Measurements from ENCODE around the gene GYG2.
"Not testable (repeated sequence)": the region's sequence is repeated elsewhere in the genome, so short reads cannot be mapped to it uniquely, and the experiment has no call there.

The GYG2 gene

GRCh38 chrX:2913118-2913517 is 84.4 kb downstream of the GYG2 start:
- H3K27me3 Mint-ChIP-seq (ENCODE audit: low read depth, poor library complexity): no peaks in the 10 kb centered on the region
- no peak for DNase-seq
- H3K4me1 Mint-ChIP-seq: peaks cover 16% of the 10 kb centered on the region
- peaks cover 70% of the 10 kb centered on the region for H3K36me3 Mint-ChIP-seq (ENCODE audit: low read depth)
- no peak overlapping the region for H3K27ac Mint-ChIP-seq
- H3K4me3 Mint-ChIP-seq: no peak overlapping the region
- TF ChIP-seq, protein P1, sequence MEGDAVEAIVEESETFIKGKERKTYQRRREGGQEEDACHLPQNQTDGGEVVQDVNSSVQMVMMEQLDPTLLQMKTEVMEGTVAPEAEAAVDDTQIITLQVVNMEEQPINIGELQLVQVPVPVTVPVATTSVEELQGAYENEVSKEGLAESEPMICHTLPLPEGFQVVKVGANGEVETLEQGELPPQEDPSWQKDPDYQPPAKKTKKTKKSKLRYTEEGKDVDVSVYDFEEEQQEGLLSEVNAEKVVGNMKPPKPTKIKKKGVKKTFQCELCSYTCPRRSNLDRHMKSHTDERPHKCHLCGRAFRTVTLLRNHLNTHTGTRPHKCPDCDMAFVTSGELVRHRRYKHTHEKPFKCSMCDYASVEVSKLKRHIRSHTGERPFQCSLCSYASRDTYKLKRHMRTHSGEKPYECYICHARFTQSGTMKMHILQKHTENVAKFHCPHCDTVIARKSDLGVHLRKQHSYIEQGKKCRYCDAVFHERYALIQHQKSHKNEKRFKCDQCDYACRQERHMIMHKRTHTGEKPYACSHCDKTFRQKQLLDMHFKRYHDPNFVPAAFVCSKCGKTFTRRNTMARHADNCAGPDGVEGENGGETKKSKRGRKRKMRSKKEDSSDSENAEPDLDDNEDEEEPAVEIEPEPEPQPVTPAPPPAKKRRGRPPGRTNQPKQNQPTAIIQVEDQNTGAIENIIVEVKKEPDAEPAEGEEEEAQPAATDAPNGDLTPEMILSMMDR (IDR thresholded peaks at IDR 0.05): peak; percentile 12
- H3K9me3 Mint-ChIP-seq: peaks cover 20% of the 10 kb centered on the region

GRCh38 chrX:2917767-2918166 is 89.0 kb downstream of the GYG2 start:
- H3K4me1 Mint-ChIP-seq: peaks cover 28% of the 10 kb centered on the region
- H3K36me3 Mint-ChIP-seq (ENCODE audit: low read depth): peaks cover 90% of the 10 kb centered on the region
- TF ChIP-seq, protein P1 (IDR thresholded peaks at IDR 0.05): no peak
- no peak overlapping the region for H3K4me3 Mint-ChIP-seq
- peaks cover 21% of the 10 kb centered on the region for H3K9me3 Mint-ChIP-seq
- no peak for DNase-seq
- H3K27ac Mint-ChIP-seq: no peak overlapping the region
- no peaks in the 10 kb centered on the region for H3K27me3 Mint-ChIP-seq (ENCODE audit: low read depth, poor library complexity)

- peaks cover 82% of the 10 kb centered on the region for H3K36me3 Mint-ChIP-seq (ENCODE audit: low read depth)
- H3K27me3 Mint-ChIP-seq (ENCODE audit: low read depth, poor library complexity): no peaks in the 10 kb centered on the region
- peaks cover 15% of the 10 kb centered on the region for H3K4me1 Mint-ChIP-seq
- H3K4me3 Mint-ChIP-seq: no peak overlapping the region
- TF ChIP-seq, protein P1 (IDR thresholded peaks at IDR 0.05): no peak
- H3K27ac Mint-ChIP-seq: no peak overlapping the region
- DNase-seq: no peak
- H3K9me3 Mint-ChIP-seq: peaks cover 15% of the 10 kb centered on the region
Measured at GRCh38 chrX:2921193-2921592, 92.5 kb downstream of the GYG2 start.

GRCh38 chrX:2921750-2922149 is 93.0 kb downstream of the GYG2 start:
- TF ChIP-seq, protein P1 (IDR thresholded peaks at IDR 0.05): no peak
- DNase-seq: no peak
- Mint-ChIP-seq H3K4me1 (peaks cover 20% of the 10 kb centered on the region), H3K9me3 (peaks cover 14% of the 10 kb centered on the region), H3K4me3 (no peak overlapping the region), H3K36me3 (ENCODE audit: low read depth) (peaks cover 79% of the 10 kb centered on the region), H3K27ac (peak overlapping the region; percentile 53), H3K27me3 (ENCODE audit: low read depth, poor library complexity) (no peaks in the 10 kb centered on the region)

GRCh38 chrX:2924151-2924550 is 95.4 kb downstream of the GYG2 start:
- H3K27me3 Mint-ChIP-seq (ENCODE audit: low read depth, poor library complexity): peaks cover 2% of the 10 kb centered on the region
- H3K27ac Mint-ChIP-seq: no peak overlapping the region
- no peak overlapping the region for H3K4me3 Mint-ChIP-seq
- H3K36me3 Mint-ChIP-seq (ENCODE audit: low read depth): peaks cover 63% of the 10 kb centered on the region
- peaks cover 10% of the 10 kb centered on the region for H3K9me3 Mint-ChIP-seq
- DNase-seq: no peak
- TF ChIP-seq, protein P1 (IDR thresholded peaks at IDR 0.05): no peak
- H3K4me1 Mint-ChIP-seq: peaks cover 28% of the 10 kb centered on the region

DNA sequence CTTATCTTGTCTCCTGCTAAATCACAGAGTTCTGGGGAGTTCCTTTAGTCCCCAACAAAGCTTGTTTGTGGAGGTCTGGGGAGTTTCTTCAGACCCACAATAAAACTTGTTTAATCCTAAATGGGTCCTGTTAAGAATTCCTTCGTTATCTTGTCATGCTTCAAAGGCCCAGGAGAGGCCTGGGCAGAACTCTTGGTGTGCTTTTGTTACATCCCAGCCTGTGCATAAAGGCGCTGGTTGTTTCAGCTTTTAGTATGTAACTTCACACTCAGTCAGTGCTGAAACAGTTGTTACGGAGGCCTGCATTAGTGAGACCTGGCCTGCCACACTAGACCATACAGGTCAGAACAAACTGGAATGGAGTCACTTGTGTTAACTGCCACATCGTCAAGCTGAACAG is 97.5 kb downstream of the GYG2 start:
- Mint-ChIP-seq H3K27ac (peak overlapping the region; percentile 42), H3K9me3 (peaks cover 20% of the 10 kb centered on the region), H3K4me1 (peaks cover 27% of the 10 kb centered on the region), H3K36me3 (ENCODE audit: low read depth) (peaks cover 55% of the 10 kb centered on the region)
- DNase-seq; H3K4me3 Mint-ChIP-seq; H3K27me3 Mint-ChIP-seq (ENCODE audit: low read depth, poor library complexity): not testable (repeated sequence)

All from nephron progenitor cell (in vitro differentiated cells).